ENCODE measurements around the gene ANKS1B.

ANKS1B gene

GRCh38 chr12:98873776-98874175 is 1111.0 kb downstream of the ANKS1B start:
- ATAC-seq = no peak
- TF ChIP-seq, protein P1, sequence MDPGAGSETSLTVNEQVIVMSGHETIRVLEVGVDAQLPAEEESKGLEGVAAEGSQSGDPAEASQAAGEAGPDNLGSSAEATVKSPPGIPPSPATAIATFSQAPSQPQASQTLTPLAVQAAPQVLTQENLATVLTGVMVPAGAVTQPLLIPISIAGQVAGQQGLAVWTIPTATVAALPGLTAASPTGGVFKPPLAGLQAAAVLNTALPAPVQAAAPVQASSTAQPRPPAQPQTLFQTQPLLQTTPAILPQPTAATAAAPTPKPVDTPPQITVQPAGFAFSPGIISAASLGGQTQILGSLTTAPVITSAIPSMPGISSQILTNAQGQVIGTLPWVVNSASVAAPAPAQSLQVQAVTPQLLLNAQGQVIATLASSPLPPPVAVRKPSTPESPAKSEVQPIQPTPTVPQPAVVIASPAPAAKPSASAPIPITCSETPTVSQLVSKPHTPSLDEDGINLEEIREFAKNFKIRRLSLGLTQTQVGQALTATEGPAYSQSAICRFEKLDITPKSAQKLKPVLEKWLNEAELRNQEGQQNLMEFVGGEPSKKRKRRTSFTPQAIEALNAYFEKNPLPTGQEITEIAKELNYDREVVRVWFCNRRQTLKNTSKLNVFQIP (CRISPR knock-in tag; IDR thresholded peaks at IDR 0.05; ENCODE audit: borderline replicate concordance, low read depth) = no peak
- TF ChIP-seq ZNF8 (CRISPR knock-in tag; IDR thresholded peaks at IDR 0.05) (no peak), TCF4 (CRISPR knock-in tag; IDR thresholded peaks at IDR 0.05; ENCODE audit: borderline replicate concordance) (no peak)

- TF ChIP-seq ISL1 (CRISPR knock-in tag; IDR thresholded peaks at IDR 0.05) (no peak), CSDC2 (CRISPR knock-in tag; IDR thresholded peaks at IDR 0.05) (no peak), RARB (CRISPR knock-in tag; IDR thresholded peaks at IDR 0.05) (no peak), ZNF70 (CRISPR knock-in tag; IDR thresholded peaks at IDR 0.05) (no peak), CREB5 (CRISPR knock-in tag; IDR thresholded peaks at IDR 0.05; ENCODE audit: low read depth) (no peak)
- ATAC-seq = no peak
These were observed 1114.2 kb downstream of the ANKS1B start for GRCh38 chr12:98870504-98870903.

GRCh38 chr12:98869886-98870503 is 1114.7 kb downstream of the ANKS1B start:
- no peak for ATAC-seq
- TF ChIP-seq, protein P1 (CRISPR knock-in tag; IDR thresholded peaks at IDR 0.05; ENCODE audit: borderline replicate concordance, low read depth) = no peak
- no peak for TF ChIP-seq TOX (CRISPR knock-in tag; IDR thresholded peaks at IDR 0.05; ENCODE audit: borderline replicate concordance)
- TF ChIP-seq, protein P2, sequence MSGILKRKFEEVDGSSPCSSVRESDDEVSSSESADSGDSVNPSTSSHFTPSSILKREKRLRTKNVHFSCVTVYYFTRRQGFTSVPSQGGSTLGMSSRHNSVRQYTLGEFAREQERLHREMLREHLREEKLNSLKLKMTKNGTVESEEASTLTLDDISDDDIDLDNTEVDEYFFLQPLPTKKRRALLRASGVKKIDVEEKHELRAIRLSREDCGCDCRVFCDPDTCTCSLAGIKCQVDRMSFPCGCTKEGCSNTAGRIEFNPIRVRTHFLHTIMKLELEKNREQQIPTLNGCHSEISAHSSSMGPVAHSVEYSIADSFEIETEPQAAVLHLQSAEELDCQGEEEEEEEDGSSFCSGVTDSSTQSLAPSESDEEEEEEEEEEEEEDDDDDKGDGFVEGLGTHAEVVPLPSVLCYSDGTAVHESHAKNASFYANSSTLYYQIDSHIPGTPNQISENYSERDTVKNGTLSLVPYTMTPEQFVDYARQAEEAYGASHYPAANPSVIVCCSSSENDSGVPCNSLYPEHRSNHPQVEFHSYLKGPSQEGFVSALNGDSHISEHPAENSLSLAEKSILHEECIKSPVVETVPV (CRISPR knock-in tag; IDR thresholded peaks at IDR 0.05) = no peak
- no peak for TF ChIP-seq CSDC2 (CRISPR knock-in tag; IDR thresholded peaks at IDR 0.05)

DNA sequence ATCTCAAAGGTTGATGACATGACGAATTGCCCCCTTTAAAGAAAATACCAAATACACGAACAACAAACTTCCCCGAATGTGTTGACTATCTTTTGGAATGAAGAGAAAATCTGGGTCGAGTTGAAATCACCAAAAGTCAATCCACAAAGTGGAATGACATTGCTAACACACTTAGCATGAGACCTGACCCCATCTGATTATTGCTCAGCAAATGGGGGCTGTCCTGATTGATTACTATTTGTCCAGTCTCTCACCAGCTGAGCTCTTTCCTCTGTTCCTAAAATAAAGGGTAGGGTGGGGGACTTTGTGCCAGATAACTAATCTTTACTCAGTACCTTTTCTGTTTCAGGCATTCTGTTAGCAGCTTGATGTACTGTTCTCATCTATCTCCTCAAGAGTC is 1116.2 kb downstream of the ANKS1B start:
- TF ChIP-seq CREB5 (CRISPR knock-in tag; IDR thresholded peaks at IDR 0.05; ENCODE audit: low read depth) = no peak
- no peak for TF ChIP-seq PPARA (CRISPR knock-in tag; IDR thresholded peaks at IDR 0.05; ENCODE audit: borderline replicate concordance)
- TF ChIP-seq TOX (CRISPR knock-in tag; IDR thresholded peaks at IDR 0.05; ENCODE audit: borderline replicate concordance) = no peak
- no peak for TF ChIP-seq TCF4 (CRISPR knock-in tag; IDR thresholded peaks at IDR 0.05; ENCODE audit: borderline replicate concordance)
- TF ChIP-seq, protein P3, sequence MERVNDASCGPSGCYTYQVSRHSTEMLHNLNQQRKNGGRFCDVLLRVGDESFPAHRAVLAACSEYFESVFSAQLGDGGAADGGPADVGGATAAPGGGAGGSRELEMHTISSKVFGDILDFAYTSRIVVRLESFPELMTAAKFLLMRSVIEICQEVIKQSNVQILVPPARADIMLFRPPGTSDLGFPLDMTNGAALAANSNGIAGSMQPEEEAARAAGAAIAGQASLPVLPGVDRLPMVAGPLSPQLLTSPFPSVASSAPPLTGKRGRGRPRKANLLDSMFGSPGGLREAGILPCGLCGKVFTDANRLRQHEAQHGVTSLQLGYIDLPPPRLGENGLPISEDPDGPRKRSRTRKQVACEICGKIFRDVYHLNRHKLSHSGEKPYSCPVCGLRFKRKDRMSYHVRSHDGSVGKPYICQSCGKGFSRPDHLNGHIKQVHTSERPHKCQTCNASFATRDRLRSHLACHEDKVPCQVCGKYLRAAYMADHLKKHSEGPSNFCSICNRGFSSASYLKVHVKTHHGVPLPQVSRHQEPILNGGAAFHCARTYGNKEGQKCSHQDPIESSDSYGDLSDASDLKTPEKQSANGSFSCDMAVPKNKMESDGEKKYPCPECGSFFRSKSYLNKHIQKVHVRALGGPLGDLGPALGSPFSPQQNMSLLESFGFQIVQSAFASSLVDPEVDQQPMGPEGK (CRISPR knock-in tag; IDR thresholded peaks at IDR 0.05; ENCODE audit: borderline replicate concordance) = no peak
- no peak for TF ChIP-seq OSR1 (CRISPR knock-in tag; IDR thresholded peaks at IDR 0.05)
- ATAC-seq = no peak

GRCh38 chr12:98868076-98868475 is 1116.7 kb downstream of the ANKS1B start:
- TF ChIP-seq ARNTL (CRISPR knock-in tag; IDR thresholded peaks at IDR 0.05; ENCODE audit: borderline replicate concordance, low read depth) (no peak), ZC3H10 (CRISPR knock-in tag; IDR thresholded peaks at IDR 0.05) (no peak), ZNF8 (CRISPR knock-in tag; IDR thresholded peaks at IDR 0.05) (no peak), ZNF565 (CRISPR knock-in tag; conservative IDR thresholded peaks at IDR 0.05; ENCODE audit: low read depth) (no peak)
- TF ChIP-seq, protein P3 (CRISPR knock-in tag; IDR thresholded peaks at IDR 0.05; ENCODE audit: borderline replicate concordance) = no peak
- no peak for ATAC-seq
